Measurements from ENCODE around the gene CREB3L1.

DNA sequence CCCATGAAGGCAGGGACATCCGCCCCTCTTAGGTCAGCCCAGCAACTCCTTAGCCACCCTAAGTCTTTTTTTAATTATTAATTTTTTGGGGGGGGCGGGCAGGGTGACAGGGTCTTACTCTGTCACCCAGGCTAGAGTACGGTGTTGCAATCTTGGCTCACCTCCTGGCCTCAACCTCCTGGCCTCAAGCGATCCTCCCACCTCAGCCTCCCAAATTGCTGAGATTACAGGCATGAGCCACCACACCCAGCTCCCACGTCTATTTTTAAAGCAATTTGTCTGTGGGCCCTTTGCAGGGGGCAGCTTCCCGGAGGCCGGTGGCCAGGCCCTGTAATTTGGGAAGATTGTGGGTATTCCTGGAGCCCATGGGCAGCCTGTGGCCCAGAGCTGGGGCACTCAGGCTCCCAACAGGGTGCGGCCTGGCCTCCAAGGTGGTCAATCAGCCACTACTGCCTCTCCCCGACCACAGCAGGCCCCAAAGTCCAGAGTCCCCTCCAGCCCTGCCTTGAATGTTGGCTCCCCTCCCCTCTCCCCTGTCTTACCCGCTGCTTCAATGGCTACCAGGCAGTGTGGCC, 27.2 kb downstream of the CREB3L1 start:
- no peak for TF ChIP-seq CTCF (IDR thresholded peaks at IDR 0.05; ENCODE audit: low read depth, low read length, poor library complexity, severe bottlenecking)
- no peak for TF ChIP-seq EZH2phosphoT487 (IDR thresholded peaks at IDR 0.05; ENCODE audit: borderline replicate concordance, low read length)

Data from DOHH2 (cell line).